NCI-H146 treated with DMSO at 0.1 percent for 48 hours (cell line): ENCODE data around the gene ASPSCR1.
"Not testable (repeated sequence)": the region's sequence is repeated elsewhere in the genome, so short reads cannot be mapped to it uniquely, and the experiment has no call there.

Experiments
- DNase-seq: peaks from one replicate; lab custom pipeline; 2025; ENCODE audit not compliant: unreplicated experiment; lab: John Stamatoyannopoulos, UW

ASPSCR1 gene

DNA sequence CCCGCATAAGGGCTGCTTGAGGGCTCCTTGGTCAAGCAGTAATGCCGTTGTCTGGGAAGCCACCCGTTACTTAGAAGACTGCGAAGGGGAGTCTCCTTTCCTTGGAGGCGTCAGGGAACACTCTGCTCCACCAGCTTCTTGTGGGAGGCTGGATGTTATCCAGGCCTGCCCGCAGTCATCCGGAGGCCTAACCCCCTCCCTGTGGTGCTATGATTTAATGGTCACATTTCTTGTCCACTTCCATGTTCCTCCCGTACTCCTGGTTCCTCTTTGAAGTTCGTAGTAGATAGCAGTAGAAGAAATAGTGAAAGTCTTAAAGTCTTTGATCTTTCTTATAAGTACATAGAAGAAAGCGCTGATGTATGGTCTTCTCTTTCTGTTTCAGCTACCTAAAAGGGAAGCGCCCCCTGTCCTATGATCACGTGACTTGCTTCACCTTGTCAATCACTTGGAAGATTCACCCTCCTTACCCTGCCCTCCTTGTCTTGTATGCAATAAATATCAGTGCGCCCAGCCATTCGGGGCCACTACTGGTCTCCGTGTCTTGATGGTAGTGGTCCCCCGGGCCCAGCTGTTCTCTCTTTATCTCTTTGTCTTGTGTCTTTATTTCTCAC lies 61.5 kb downstream of the ASPSCR1 start:
- DNase-seq, result not testable (repeated sequence)

GRCh38 chr17:82039695-82040299 lies 62.4 kb downstream of the ASPSCR1 start:
- DNase-seq, result no peak

GRCh38 chr17:82041144-82041814 lies 63.9 kb downstream of the ASPSCR1 start:
- no peak for DNase-seq

GRCh38 chr17:82042649-82043048 lies 65.2 kb downstream of the ASPSCR1 start:
- no peak for DNase-seq

GRCh38 chr17:82043507-82043906 lies 66.1 kb downstream of the ASPSCR1 start:
- no peak for DNase-seq

DNA sequence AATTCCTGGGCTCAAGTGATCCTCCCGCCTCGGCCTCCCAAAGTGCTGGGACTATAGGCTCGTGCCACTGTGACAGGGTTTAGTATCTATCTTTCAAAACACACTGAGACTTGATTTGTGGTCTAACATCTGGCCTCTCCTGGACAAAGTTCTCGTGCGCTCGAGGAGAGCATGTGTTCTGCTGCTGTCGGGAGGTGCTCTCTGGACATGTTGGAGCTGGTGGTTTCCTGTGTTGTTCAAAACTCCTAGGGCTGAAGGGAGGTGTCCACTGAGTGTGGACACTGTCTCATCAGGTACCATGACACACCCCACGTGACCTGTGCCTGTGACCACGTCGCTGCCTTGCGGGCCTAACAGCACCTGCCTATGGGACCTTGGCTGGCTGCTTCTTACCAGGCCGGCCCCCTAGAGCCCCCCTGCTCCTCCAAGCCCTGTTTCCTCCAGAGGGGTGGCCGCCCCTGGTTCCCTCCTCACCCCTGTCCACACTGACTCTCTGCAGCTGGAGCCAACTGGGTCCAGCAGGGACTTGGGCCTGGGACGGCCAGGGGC lies 68.6 kb downstream of the ASPSCR1 start:
- DNase-seq, result no peak

DNA sequence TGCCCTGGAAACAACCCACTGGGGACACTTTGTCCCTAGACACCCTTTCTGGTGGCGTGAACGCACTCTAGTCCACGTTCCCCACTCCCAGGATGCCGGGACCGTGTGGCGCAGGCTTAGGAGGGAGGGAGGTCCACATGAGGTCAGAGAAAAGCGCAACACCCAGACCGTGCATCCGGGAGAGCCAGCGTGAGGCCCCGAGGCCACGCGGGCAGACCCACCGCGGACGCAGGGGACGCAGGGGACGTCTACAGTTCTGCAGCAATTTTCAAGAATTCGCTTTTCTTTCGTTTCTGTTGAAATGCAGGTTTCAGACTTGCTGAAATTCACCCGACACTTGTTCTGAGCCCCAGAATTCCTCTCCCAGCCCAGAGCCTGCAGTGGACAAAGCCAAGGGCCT lies 69.5 kb downstream of the ASPSCR1 start:
- DNase-seq, result no peak

- DNase-seq, result no peak
These were observed 70.0 kb downstream of the ASPSCR1 start for GRCh38 chr17:82047379-82047778.

DNA sequence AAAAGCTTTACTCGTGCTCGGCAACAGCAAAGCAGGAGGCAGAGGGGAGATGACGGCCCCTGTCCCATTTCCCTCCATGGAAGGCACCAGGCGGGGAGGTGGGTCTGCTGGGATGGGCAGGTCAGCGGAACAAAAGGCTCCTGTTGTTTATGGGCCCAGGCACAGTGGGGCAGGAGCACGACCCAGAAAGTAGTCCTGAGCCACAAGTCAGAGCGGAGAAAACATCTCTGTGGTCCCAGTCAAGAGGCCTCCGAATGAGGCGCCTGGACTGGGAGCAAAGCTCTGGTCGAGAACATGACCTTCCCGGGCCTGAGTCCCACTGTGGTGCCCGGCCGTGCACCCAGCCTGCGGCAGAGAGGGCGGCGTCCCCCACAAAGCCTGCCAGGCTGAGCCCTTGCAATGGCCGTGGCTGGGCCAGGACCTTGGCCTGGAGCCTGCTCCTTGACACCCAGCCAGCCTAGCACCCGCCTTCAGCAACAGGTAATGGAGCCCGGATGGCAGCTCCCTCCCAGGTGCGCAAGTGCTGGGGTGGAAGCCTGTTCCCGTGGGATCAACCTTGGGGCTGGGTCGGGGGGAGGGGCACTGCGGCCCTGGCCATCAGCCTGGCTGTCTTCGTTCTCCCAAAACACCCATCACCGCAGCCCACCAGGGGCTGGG lies 70.6 kb downstream of the ASPSCR1 start:
- no peak for DNase-seq

DNA sequence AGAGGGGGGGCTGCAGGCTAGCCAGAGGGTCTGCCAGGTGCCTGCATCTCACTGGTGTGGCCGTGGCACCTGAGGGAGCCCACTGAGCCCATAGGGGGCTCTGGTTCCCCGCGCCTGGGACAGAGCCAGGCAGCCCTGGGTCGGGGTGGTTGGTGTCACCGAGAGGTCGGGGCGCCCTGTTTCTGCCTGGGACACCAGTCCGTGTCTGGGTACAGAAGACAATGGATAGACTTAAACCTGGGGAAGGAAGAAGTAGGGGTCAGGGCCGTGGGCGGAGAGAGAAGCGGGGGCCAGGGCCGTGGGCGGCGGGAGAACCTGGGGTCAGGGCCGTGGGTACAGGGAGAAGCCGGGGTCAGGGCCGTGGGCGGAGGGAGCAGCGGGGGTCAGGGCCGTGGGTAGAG lies 71.1 kb downstream of the ASPSCR1 start:
- DNase-seq, result no peak

DNA sequence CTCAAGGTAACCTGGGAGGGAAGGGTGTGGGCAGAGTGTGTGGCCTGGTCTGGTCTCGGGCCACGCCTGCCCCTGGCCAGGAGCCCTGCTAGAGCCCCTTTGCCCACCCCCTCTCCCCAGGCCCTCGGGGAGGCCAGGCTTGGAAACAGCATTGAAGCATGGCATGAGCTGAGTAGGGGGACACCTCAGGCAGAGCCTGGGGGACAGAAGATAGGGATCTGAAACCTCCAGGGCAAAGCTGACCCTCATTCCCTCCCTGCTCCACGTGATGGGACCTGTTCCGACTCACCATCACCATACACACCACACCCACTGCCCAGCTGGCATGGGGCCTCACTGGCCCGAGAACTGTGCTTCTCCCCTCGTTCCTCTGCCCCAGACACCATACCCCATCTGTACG lies 71.7 kb downstream of the ASPSCR1 start:
- DNase-seq, result no peak

GRCh38 chr17:82049521-82049971 lies 72.1 kb downstream of the ASPSCR1 start:
- no peak for DNase-seq

GRCh38 chr17:82050152-82050760 lies 72.8 kb downstream of the ASPSCR1 start:
- DNase-seq, result no peak

- DNase-seq, result no peak
These were observed 73.6 kb downstream of the ASPSCR1 start for GRCh38 chr17:82050761-82051641.

GRCh38 chr17:82051776-82052637 lies 74.6 kb downstream of the ASPSCR1 start, which contains the start of the genes GPS1 and RFNG:
Gene GPS1 (plus strand): TSS chr17:82051898. CDS start chr17:82051932, 34 bp downstream.
Gene RFNG (minus strand): TSS chr17:82051811. CDS start chr17:82051766, 45 bp downstream.
- peak; percentile 14 for DNase-seq

DNA sequence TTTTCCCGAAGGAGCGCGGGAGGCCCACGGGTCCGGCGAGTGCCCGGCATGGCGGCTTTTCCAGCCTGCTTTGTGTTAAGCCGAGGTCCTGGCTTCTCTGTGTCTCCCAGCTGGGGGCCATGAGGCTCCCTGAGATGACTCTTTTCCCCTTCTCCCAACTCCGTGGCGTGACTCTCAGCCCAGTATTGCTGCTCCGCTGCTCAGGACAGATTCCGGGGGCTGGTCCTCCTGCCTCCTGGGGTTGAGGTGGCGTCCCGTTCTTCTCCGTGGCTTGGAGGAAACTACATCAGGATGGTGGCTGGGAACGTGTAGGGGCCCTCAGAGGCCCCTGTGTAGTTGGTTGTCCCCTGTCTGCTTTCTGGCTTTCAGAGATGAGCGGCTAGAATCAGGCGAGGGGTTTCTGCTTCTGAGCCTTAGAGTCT lies 75.2 kb downstream of the ASPSCR1 start:
- DNase-seq, result no peak

DNA sequence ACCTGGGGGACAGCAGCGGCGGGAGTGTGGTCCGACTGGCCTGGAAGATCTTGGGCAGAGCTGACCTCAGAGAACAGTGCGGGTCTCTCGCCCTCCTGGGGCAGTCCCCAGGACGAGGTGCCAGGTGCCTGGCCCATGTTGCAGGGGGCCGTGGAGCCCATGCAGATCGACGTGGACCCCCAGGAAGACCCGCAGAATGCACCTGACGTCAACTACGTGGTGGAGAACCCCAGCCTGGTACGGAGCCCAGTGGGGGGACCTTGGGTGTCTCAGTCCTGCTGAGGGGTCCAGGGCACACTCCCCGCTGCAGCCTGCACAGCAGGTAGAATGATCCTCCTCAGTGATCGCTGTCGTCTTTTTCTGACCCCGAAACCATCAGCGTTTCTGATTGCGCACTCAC lies 75.7 kb downstream of the ASPSCR1 start:
- DNase-seq, result no peak

DNA sequence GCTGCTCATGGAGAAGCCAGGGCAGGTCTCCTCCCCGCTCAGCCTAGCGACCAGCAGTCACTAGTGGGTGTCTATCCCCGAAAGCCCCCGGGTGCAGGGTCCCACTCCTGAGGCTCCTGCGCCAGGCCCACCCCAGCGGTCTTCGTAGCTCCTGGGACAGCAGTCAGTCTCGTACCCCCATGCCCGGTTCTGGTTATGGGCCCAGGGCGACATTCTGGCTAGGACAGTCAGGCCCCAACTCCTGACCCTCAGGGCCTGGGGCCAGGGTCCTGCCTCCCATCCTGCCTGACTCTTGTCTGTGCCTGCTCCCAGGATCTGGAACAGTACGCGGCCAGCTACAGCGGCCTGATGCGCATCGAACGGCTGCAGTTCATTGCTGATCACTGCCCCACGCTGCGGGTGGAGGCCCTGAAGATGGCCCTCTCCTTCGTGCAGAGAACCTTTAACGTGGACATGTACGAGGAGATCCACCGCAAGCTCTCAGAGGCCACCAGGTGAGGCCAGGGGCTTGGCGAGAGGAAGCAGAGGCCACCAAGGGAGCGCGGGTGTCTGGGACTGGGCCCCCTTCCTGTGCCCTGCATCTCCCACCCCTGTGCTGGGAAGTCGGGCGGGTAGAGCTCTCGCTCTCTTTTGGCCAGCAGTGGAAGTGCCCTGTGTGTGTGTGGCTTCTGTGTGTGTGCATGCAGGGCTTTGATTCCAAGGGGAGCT lies 76.3 kb downstream of the ASPSCR1 start:
- no peak for DNase-seq
